GM15510 (cell line): ENCODE results near the gene FUBP1.

Experiments
- POLR2A ChIP-seq: IDR thresholded peaks from 3 replicates; pipeline ENCODE4 v1.6.1; 2011; ENCODE audit warnings: borderline replicate concordance; ENCODE audit not compliant: insufficient read length; ENCODE audit errors: extremely low read depth

FUBP1 gene

GRCh38 chr1:77994117-77994705, 15.3 kb upstream of the FUBP1 start:
- TF ChIP-seq POLR2A, result no peak

DNA sequence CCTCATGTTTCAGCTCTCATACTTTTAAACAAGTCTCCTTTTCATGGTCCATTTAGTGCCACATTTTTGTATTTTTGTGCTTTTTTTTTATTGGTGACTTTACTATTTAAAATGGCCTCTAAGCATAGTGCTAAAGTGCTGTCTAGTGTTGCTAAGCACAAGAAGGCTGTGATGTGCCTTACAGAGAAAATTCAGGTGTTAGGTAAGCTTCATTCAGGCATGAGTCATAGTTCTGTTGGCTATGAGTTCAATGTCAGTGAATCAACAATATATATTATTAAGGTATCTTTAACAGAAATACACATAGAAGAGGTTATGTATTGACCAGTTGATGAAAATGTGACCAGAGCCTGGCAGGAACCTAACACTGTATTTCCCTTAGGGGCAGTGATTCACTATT, 12.8 kb upstream of the FUBP1 start:
- no peak for TF ChIP-seq POLR2A

DNA sequence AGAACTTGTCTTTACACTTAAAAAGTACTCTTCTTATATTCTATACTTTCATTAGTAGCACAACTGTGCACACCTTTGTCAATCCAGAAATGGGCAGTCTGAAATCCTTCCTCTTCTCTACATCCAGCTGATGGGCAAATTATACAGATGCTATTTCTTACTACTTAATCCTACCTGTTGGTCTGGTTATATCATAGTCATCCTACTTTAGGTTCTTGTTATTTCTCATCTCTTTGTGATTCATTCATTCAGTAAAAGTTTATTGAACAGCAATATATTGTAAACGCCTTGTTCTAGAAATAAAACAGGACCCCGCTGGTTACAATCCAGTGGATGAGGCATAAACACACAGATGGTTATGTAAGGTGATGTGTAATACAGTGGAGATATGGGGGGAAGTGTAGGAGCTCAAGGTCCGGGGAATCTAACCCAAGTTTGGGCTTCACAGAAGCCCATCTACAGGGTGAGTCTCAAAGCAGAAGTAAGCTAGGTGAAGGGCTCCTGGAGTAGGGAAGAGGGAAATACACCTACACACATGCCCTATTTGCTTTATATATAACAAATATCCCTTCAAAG, 11.8 kb upstream of the FUBP1 start:
- TF ChIP-seq POLR2A, result no peak

DNA sequence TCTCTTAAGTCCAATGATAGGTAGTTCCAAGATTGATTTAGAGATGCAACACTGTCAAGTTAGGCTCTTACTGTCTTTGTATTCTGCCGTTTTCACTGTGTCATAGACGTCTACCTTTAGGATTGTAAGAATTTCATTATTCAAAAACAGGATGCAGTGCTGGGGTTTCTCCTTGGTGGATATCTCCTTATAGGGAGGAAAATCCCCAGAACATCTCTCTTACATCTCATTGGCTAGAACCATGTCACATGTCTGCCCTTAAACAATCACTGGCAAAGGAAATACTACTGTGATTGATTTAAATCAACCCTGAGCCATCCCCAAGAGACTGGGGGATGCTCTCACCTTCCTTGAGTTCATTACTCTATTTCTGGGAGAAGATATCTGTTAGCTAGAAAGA, 10.9 kb upstream of the FUBP1 start:
- TF ChIP-seq POLR2A, result no peak

DNA sequence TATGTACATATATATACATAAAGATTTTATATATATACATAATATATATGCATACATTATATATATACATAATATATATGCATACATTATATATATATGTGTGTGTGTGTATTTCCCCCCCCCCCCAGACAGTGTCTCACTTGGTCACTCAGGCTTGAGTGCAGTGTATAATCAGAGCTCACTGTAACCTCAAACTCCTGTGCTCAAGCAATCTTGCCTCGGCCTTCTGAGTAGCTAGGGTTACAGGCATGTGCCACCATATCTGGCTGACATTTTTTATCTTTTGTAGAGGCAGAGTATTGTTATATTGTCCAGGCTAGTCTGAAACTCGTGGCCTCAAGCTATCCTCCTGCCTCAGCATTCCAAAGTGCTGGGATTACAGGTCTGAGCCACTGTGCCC, 9.0 kb upstream of the FUBP1 start:
- no peak for TF ChIP-seq POLR2A

GRCh38 chr1:77986810-77987209, 7.9 kb upstream of the FUBP1 start:
- no peak for TF ChIP-seq POLR2A

GRCh38 chr1:77984629-77985028, 5.8 kb upstream of the FUBP1 start:
- TF ChIP-seq POLR2A, result no peak

DNA sequence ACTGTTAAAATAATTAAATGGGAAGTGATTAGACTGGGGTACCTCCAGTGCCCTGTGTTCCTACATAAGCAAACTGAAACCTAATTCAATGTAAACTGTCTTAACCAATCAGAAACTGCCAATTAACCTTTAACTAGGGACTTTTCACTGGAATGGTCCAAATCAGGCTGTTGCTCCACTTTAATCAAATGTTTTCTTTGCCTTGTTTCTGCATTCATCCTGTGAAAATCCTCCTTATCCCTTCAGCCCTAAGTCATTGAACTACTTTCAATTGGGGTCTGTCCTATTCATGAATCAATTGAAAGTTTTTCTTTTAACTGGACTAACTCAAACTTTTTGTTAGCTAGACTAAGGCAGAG, 5.1 kb upstream of the FUBP1 start:
- no peak for TF ChIP-seq POLR2A

- TF ChIP-seq POLR2A, result peak; percentile 48
Observed at GRCh38 chr1:77978293-77978968, 441 bp downstream of the FUBP1 start.

GRCh38 chr1:77977989-77978292, 931 bp downstream of the FUBP1 start:
- no peak for TF ChIP-seq POLR2A

DNA sequence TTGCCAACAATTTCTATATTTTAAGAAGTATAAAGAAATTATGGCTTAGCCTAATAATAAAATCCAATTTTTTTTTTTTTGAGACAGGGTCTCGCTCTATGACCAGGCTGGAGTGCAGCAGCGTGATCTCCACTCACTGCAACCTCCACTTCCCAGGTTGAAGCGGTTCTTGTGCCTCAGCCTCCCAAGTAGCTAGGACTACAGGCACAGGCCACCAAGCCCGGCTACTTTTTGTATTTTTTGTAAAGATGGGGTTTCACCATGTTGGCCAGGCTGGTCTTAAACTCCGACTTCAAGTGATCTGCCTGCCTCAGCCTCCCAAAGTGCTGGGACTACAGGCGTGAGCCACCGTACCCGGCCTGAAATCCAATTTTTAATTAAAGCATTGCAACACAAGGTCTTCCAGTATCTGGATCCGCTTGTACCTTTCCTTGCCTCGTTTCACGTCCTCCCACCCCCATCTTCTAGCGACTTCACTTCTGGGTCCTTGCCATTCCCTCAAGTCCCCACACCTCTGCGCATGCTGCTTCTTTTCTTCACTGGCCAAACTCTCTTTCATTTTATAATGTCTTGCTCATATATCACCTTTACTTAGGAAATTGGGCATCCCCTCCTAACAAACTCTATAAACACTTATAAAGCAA, 2.3 kb downstream of the FUBP1 start:
- no peak for TF ChIP-seq POLR2A

DNA sequence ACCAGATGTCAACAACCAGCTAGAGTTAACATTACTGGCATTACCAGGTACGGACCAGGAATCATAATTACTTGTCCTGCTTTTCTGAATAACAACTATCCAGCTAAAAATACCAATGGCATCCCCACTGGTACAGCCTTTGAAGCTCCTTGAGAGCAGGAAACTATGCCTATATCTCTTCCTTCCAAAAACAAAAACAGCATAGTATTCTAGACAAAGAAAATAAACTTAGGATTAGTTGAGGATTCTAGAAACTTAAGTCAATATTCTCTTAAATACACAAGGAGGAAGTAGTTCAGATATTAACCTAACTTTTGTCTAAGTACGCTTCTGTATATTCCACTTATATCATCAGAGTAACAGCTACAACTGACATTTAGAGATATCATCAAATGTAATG, 3.0 kb downstream of the FUBP1 start:
- TF ChIP-seq POLR2A, result no peak

- no peak for TF ChIP-seq POLR2A
Observed at GRCh38 chr1:77975386-77975785, 3.5 kb downstream of the FUBP1 start.

DNA sequence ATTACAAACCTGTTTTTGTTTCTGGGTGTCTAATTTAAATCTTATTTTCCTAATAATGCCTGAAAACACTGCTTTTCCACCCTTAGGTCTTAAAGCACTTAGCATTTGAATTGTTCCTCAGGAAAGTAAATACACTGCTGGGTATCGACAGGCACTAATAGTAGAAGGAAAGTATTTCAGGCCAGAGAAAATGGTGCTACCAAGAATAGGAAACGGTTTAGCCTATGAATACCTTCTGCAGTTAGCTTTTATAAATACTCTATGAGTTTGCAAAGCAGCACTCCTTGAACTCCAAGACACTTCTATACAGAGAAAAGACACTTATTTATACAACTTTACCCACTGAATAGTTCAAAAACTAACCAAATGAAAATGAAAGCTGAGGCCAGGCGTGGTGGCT, 6.8 kb downstream of the FUBP1 start:
- TF ChIP-seq POLR2A, result no peak

DNA sequence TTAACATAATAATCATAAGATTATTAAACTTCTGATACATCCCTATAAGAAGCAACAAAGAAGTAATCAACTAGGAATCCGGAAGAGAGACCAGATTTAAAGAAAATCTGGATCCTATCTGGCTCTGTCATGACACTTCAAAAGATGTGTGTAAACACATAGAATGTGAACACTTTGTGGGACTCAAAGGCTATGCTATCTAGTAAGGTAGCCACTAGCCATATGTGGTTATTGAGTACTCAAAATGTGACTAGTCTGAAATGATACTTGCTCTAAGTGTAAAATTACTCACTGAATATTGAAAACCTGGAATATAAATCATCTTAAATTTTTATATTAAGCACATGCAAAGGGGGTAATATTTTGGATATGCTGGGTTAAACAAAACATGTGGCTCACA, 8.7 kb downstream of the FUBP1 start:
- no peak for TF ChIP-seq POLR2A

DNA sequence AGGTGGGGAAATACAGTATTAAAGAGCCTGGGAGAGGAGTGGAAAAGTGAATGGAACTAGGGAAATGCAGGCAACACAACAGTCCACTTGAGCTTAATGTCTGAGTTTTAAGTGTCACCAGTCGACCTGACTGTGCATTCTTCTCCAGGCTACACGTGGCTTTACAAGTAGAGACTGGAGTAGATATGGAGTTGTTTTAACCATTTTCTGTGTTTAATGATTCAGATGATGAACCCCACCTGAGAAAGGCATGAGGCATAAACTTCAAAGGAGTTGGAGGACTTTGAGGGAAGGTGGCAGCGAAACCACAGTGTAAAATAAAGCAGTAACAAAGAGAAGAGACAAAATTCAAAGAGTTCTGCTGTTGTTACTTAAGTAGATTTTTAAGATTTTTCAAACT, 12.6 kb downstream of the FUBP1 start:
- no peak for TF ChIP-seq POLR2A

GRCh38 chr1:77961392-77961791, 17.5 kb downstream of the FUBP1 start:
- no peak for TF ChIP-seq POLR2A

GRCh38 chr1:77958850-77959249, 20.0 kb downstream of the FUBP1 start:
- TF ChIP-seq POLR2A, result no peak
